Upper lobe of left lung (tissue), 6 donors: ENCODE measurements around the gene CTAGE1. TPM values are rescaled to one million over a fixed set of nuclear protein-coding genes. Genes with fewer than 3 reads are reported as not detected.

ENCODE experiments used
- ATAC-seq, 2 donors: fragments of 200-7000 bp; cut with Tn5 transposase; one replicate each; pipeline ENCODE4 v1.9.1; 2022; ENCODE audit warnings: mild to moderate bottlenecking in 2 of 2, moderate library complexity in 2 of 2; ENCODE audit not compliant: low FRiP score in 2 of 2
- DNase-seq, 2 donors: peaks; one replicate each; pipeline ENCODE4 v3.0.0-alpha.2; 2019 to 2020
- H3K27ac ChIP-seq, 4 donors: fragments of 200-600 bp; sonication (generic); one replicate each; pipeline ENCODE4 v1.5.1; 2016 to 2019
- H3K27me3 ChIP-seq, 4 donors: fragments of 200-600 bp; sonication (generic); one replicate each; pipeline ENCODE4 v1.5.1; 2017 to 2019
- H3K36me3 ChIP-seq, 4 donors: fragments of 200-600 bp; sonication (generic); one replicate each; pipeline ENCODE4 v1.5.1; 2016 to 2019
- H3K4me1 ChIP-seq, 4 donors: fragments of 200-600 bp; sonication (generic); one replicate each; pipeline ENCODE4 v1.5.1; 2018 to 2019
- H3K4me3 ChIP-seq, 4 donors: fragments of 200-600 bp; sonication (generic); one replicate each; pipeline ENCODE4 v1.5.1; 2017 to 2019; ENCODE audit warnings: mild to moderate bottlenecking in 2 of 4, moderate library complexity in 1 of 4
- H3K9me3 ChIP-seq, 4 donors: fragments of 200-600 bp; sonication (generic); one replicate each; pipeline ENCODE4 v1.5.1; 2018 to 2019
- CTCF ChIP-seq, 6 experiments: fragments of 450-650 bp in 4 of 6; fragments of 200-600 bp in 2 of 6; sonication (generic) in 2 of 6; IDR thresholded peaks; one replicate each; pipeline ENCODE4 v1.5.1; 2016 to 2019; ENCODE audit warnings: antibody characterized with exemption in 6 of 6
- EP300 ChIP-seq, 4 donors: sonication (generic); formaldehyde crosslinking; IDR thresholded peaks; one replicate each; pipeline ENCODE4 v1.5.1; 2017; ENCODE audit warnings: antibody characterized with exemption in 4 of 4, control low read depth in 2 of 4
- POLR2A ChIP-seq, 4 donors: fragments of 450-650 bp; IDR thresholded peaks; one replicate each; pipeline ENCODE4 v1.5.1; 2016 to 2017; ENCODE audit warnings: antibody characterized with exemption in 4 of 4, mild to moderate bottlenecking in 2 of 4
- POLR2AphosphoS5 ChIP-seq, 2 donors: sonication (generic); formaldehyde crosslinking; IDR thresholded peaks; one replicate each; pipeline ENCODE4 v1.5.1; 2017; ENCODE audit warnings: antibody characterized with exemption in 2 of 2
- WGBS, 2 donors: methylation state at CpG; one replicate each; pipeline ENCODE4 v1.1.5; 2017 to 2018; 5-methylcytosine and 5-hydroxymethylcytosine counted together
- total RNA-seq, 6 donors: library from RNA; depleted of rRNA in 4 of 6; stranded (reverse); fragments of >200 nt in 4 of 6; gene quantifications; one replicate each; pipeline versions ENCODE4 v1.1.0 to v1.2.1, GENCODE V29; 2016 to 2021
- donor health status: DM: no; HTN: no; CAD: no; lungs with moderate emphysema.
- donor health status: DM: no; HTN: yes; CAD: no; lungs with severe emphysema.

CTAGE1 gene, protein sequence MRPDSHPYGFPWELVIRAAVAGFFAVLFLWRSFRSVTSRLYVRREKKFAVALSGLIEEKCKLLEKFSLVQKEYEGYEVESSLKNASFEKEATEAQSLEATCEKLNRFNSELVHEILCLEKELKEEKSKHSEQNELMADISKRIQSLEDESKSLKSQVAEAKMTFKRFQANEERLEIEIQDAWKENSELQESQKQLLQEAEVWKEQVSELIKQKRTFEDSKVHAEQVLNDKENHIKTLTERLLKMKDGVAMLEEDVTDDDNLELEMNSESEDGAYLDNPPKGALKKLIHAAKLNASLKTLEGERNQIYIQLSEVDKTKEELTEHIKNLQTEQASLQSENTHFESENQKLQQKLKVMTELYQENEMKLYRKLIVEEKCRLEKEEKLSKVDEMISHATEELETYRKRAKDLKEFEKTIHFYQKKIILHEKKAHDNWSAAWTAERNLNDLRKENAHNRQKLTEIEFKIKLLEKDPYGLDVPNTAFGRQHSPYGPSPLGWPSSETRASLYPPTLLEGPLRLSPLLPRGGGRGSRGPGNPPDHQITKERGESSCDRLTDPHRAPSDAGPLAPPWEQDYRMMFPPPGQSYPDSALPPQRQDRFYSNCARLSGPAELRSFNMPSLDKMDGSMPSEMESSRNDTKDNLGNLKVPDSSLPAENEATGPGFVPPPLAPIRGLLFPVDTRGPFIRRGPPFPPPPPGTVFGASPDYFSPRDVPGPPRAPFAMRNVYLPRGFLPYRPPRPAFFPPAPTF
- total RNA-seq = not detected

DNA sequence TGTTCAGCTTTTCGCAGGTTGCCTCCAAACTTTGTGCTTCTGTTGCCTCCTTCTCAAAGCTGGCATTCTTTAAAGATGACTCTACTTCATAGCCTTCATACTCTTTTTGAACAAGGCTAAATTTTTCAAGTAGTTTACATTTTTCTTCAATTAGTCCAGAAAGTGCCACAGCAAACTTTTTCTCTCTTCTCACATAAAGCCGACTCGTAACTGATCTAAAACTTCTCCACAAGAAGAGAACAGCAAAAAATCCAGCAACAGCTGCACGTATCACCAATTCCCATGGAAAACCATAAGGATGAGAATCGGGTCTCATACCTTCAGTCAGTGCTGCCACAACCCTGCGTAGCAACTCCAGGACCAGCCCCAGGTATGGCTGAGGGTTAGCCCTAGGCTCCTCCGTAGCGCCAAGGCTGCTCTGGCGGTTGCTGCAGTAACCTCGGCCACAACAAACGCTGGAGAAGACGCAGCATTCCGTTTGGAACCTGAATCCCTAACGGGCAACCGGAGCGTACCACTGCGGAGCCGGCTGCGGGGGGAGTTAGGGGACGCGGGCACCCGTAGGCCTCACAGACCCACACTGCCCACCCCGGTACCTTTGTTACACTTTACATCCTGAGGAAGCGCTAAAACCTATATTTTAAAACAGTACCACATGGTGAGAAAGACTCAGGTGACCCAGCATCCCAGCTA is at the start of gene CTAGE1:
CTAGE1 (minus strand) TSS at position 420 of the 693 bp plus-strand sequence; CDS start at position 316, 104 bp downstream.
- no peaks in the 10 kb centered on the region for H3K36me3 ChIP-seq
- WGBS, 2 donors = 90 to 91% methylated on average over 15 to 24 of the region's 24 CpGs
- peak in 1 of 2 donors; percentile 52 for DNase-seq
- TF ChIP-seq EP300 (IDR thresholded peaks at IDR 0.05) (no peak), POLR2A (IDR thresholded peaks at IDR 0.05) (no peak), CTCF (IDR thresholded peaks at IDR 0.05) (no peak), POLR2AphosphoS5 (IDR thresholded peaks at IDR 0.05) (no peak)
- H3K27me3 ChIP-seq = no peaks in the 10 kb centered on the region
- no peaks in the 10 kb centered on the region for H3K9me3 ChIP-seq
- no peak for ATAC-seq
- peaks cover 0 to 2% (median under 1%) of the 10 kb centered on the region in 4 donors for H3K4me1 ChIP-seq
- H3K4me3 ChIP-seq = no peak within 1 kb of the TSS
- H3K27ac ChIP-seq = no peak within 1 kb of the TSS

- ATAC-seq (peak; percentile 54 to 83), DNase-seq (peak in 1 of 2 donors; percentile 44)
- 52 to 65% methylated on average over 3 of the region's 3 CpGs for WGBS, 2 donors
- H3K27ac ChIP-seq = peak overlapping the region; percentile 22 to 68 (median 60)
- TF ChIP-seq POLR2A (IDR thresholded peaks at IDR 0.05) = no peak
- no peak for TF ChIP-seq CTCF (IDR thresholded peaks at IDR 0.05)
- TF ChIP-seq POLR2AphosphoS5 (IDR thresholded peaks at IDR 0.05) = peak in 1 of 2 donors; percentile 15
- TF ChIP-seq EP300 (IDR thresholded peaks at IDR 0.05) = no peak
- no peaks in the 10 kb centered on the region for H3K9me3 ChIP-seq
- no peak overlapping the region for H3K4me3 ChIP-seq
- no peaks in the 10 kb centered on the region for H3K27me3 ChIP-seq
- no peaks in the 10 kb centered on the region for H3K36me3 ChIP-seq
- H3K4me1 ChIP-seq = peaks cover 49 to 55% (median 52%) of the 10 kb centered on the region in 4 donors
Observed at GRCh38 chr18:22466608-22467395, 49.1 kb upstream of the CTAGE1 start.

- DNase-seq (peak in 1 of 2 donors; percentile 69), ATAC-seq (peak; percentile 90 to 92)
- Histone ChIP-seq H3K9me3 (no peaks in the 10 kb centered on the region), H3K36me3 (no peaks in the 10 kb centered on the region), H3K4me1 (peaks cover 41 to 47% (median 45%) of the 10 kb centered on the region in 4 donors), H3K27ac (peak overlapping the region in 3 of 4 donors; percentile 55 to 68 (median 66)), H3K4me3 (no peak overlapping the region), H3K27me3 (no peaks in the 10 kb centered on the region)
- WGBS, 2 donors = 61 to 64% methylated on average over 3 of the region's 3 CpGs
- TF ChIP-seq POLR2AphosphoS5 (IDR thresholded peaks at IDR 0.05) = peak; percentile 42 to 45
- peak in 1 of 4 donors; percentile 84 for TF ChIP-seq EP300 (IDR thresholded peaks at IDR 0.05)
- TF ChIP-seq CTCF (IDR thresholded peaks at IDR 0.05) = no peak
- TF ChIP-seq POLR2A (IDR thresholded peaks at IDR 0.05) = no peak
Observed at GRCh38 chr18:22465859-22466457, 48.2 kb upstream of the CTAGE1 start.

DNA sequence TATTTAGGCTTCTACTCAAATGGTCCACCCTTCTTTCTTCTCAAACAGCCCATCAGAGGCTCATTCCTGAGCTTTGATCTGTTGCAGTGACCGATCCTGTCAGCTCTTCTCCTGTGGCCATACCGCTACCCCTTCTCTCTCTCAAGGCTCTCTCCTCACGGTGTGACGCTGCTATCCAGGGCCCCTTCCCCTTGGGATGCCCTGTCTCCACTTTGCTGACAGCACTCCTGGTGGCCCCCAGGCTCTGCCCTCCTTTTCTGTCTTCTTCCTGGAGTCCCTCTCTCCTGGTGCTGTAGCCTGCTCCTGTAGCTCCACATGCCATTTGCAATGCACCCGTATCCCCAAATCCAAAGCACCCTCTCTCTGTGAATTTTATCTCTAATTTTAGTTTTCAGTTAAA is 45.4 kb upstream of the CTAGE1 start:
- H3K27me3 ChIP-seq = no peaks in the 10 kb centered on the region
- 91 to 93% methylated on average over 5 of the region's 5 CpGs for WGBS, 2 donors
- H3K36me3 ChIP-seq = no peaks in the 10 kb centered on the region
- DNase-seq = no peak
- no peak overlapping the region for H3K27ac ChIP-seq
- H3K4me3 ChIP-seq = no peak overlapping the region
- ATAC-seq = no peak
- no peaks in the 10 kb centered on the region for H3K9me3 ChIP-seq
- no peak for TF ChIP-seq POLR2AphosphoS5 (IDR thresholded peaks at IDR 0.05)
- no peak for TF ChIP-seq CTCF (IDR thresholded peaks at IDR 0.05)
- no peak for TF ChIP-seq POLR2A (IDR thresholded peaks at IDR 0.05)
- no peak for TF ChIP-seq EP300 (IDR thresholded peaks at IDR 0.05)
- H3K4me1 ChIP-seq = peaks cover 21 to 26% (median 24%) of the 10 kb centered on the region in 4 donors
